PC-9 (cell line): ENCODE data around the gene HSD11B1. TPM values are rescaled to one million over a fixed set of nuclear protein-coding genes. Genes with fewer than 3 reads are reported as not detected.

Experiments used
- BruUV-seq: library from RNA; stranded (reverse); fragments of 400-500 nt; replicated peaks from 2 replicates; lab custom pipeline; 2021; lab: Mats Ljungman, UMichigan
- CTCF ChIA-PET: fragments of 300-600 bp; sonication (Branson Sonifier 250); formaldehyde crosslinking; loops from one replicate; lab custom pipeline; 2022; ENCODE audit warnings: antibody characterized with exemption; lab: Charles Lee
- POLR2A ChIA-PET: fragments of 300-600 bp; sonication (Branson Sonifier 250); formaldehyde crosslinking; loops from one replicate; lab custom pipeline; 2022; ENCODE audit warnings: antibody characterized with exemption; ENCODE audit not compliant: unreplicated experiment; lab: Charles Lee
- DNase-seq, 2 experiments: peaks; one replicate each; pipeline versions ENCODE4 v3.0.0 to v3.0.0-alpha.2; 2015 to 2022; ENCODE audit warnings: mixed read lengths in 1 of 2
- H2AFZ ChIP-seq: fragments of 200-600 bp; sonication (generic); 2 replicates; pipeline ENCODE4 v1.8.1; 2017; ENCODE audit warnings: antibody characterized with exemption
- H3F3A ChIP-seq: fragments of 200-600 bp; sonication (generic); 2 replicates; pipeline ENCODE4 v1.8.1; 2017; ENCODE audit warnings: antibody characterized with exemption, mild to moderate bottlenecking, low read depth; ENCODE audit not compliant: insufficient read depth
- H3K27ac ChIP-seq: fragments of 200-600 bp; sonication (generic); 2 replicates; pipeline ENCODE4 v1.6.1; 2016; ENCODE audit warnings: mixed run types
- H3K27me3 ChIP-seq: fragments of 200-600 bp; sonication (generic); 2 replicates; pipeline ENCODE4 v1.6.1; 2016; ENCODE audit warnings: low read depth, mixed run types; ENCODE audit not compliant: insufficient read depth
- H3K36me3 ChIP-seq: fragments of 200-600 bp; sonication (generic); 2 replicates; pipeline ENCODE4 v1.6.1; 2016; ENCODE audit warnings: low read depth, mixed run types
- H3K4me1 ChIP-seq: fragments of 200-600 bp; sonication (generic); replicated peaks from 2 replicates; pipeline ENCODE4 v1.6.1; 2016; ENCODE audit warnings: mixed run types; ENCODE audit not compliant: insufficient read depth
- H3K4me2 ChIP-seq: fragments of 200-600 bp; sonication (generic); 2 replicates; pipeline ENCODE4 v1.6.1; 2017; ENCODE audit warnings: mixed run types
- H3K4me3 ChIP-seq: fragments of 200-600 bp; sonication (generic); 2 replicates; pipeline ENCODE4 v1.6.1; 2016; ENCODE audit warnings: mixed run types
- H3K79me2 ChIP-seq: fragments of 200-600 bp; sonication (generic); 2 replicates; pipeline ENCODE4 v1.6.1; 2017; ENCODE audit warnings: low read depth, mixed run types
- H3K9me2 ChIP-seq: fragments of 200-600 bp; sonication (generic); 2 replicates; pipeline ENCODE4 v1.8.1; 2017; ENCODE audit warnings: mild to moderate bottlenecking; ENCODE audit not compliant: insufficient read depth
- H3K9me3 ChIP-seq: fragments of 200-600 bp; sonication (generic); 2 replicates; pipeline ENCODE4 v1.8.1; 2016; ENCODE audit warnings: low read depth; ENCODE audit not compliant: insufficient read depth
- H4K20me1 ChIP-seq: fragments of 200-600 bp; sonication (generic); 2 replicates; pipeline ENCODE4 v1.8.1; 2017; ENCODE audit not compliant: insufficient read depth
- EZH2 ChIP-seq: fragments of 200-600 bp; sonication (generic); IDR thresholded peaks from 2 replicates; pipeline ENCODE4 v1.8.0; 2017; ENCODE audit warnings: antibody characterized with exemption, low read depth
- intact Hi-C: fragments of 100-400 bp; cut with micrococcal nuclease; formaldehyde crosslinking; loops from one replicate; pipeline ENCODE4 v1.10.0; 2022; ENCODE audit not compliant: unreplicated experiment
- total RNA-seq: library from RNA; stranded (reverse); gene quantifications from 2 replicates; pipeline ENCODE4 v1.2.3, GENCODE V29; 2021
- TF ChIP-seq, protein P1 (sequence below): fragments of 200-600 bp; sonication (generic); conservative IDR thresholded peaks from 2 replicates; pipeline ENCODE4 v1.6.1; 2017; ENCODE audit warnings: mixed run types, antibody characterized with exemption, mild to moderate bottlenecking, moderate library complexity

HSD11B1 gene
- total RNA-seq, 1 experiment from 2014 or later, result not detected

DNA sequence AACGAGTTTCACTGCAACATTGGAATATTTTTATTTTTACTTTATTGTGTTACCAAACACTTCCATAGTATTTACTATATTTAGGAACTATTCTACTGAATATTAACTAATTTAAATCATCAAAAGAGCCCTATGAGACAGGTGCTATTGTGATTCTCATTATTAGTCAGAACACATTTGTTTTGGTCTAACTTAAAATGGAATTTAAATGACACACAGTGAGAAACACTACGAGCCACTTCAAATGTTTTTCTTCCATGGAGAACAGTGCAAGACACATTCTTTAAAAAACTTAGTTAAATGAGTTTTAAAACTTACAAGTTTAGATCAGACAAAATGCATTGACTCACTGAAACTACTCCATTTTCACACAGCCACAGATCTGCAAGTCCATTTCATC lies 44.6 kb downstream of the HSD11B1 start:
- Histone ChIP-seq H3K27me3 (no peaks in the 10 kb centered on the region), H3K27ac (no peak overlapping the region), H3K4me2 (no peak overlapping the region), H4K20me1 (no peaks in the 10 kb centered on the region), H3K4me1 (no peaks in the 10 kb centered on the region; the same call in 1 of the 2 replicates), H3K36me3 (no peaks in the 10 kb centered on the region), H3K79me2 (no peaks in the 10 kb centered on the region), H3K9me2 (0 out of 2 replicates have a peak, but pooled peaks cover 5% of the 10 kb centered on the region), H3K4me3 (no peak overlapping the region), H3K9me3 (no peaks in the 10 kb centered on the region), H2AFZ (peak overlapping the region; percentile 28; the same call in 1 of the 2 replicates), H3F3A (peaks cover 6% of the 10 kb centered on the region; the same call in 1 of the 2 replicates)
- no TSS peak for BruUV-seq
- DNase-seq, result no peak
- intact Hi-C loops, result loop anchor here (5.0 kb wide), 1 partner anchor 73 kb away; no protein-coding TSS in a partner anchor
- ChIA-PET CTCF (interaction anchor here (0.8 kb wide), 1 partner anchor 82 kb away, joined by 3 read pairs; no protein-coding TSS in a partner anchor), POLR2A (no interaction called here)
- TF ChIP-seq, protein P1, sequence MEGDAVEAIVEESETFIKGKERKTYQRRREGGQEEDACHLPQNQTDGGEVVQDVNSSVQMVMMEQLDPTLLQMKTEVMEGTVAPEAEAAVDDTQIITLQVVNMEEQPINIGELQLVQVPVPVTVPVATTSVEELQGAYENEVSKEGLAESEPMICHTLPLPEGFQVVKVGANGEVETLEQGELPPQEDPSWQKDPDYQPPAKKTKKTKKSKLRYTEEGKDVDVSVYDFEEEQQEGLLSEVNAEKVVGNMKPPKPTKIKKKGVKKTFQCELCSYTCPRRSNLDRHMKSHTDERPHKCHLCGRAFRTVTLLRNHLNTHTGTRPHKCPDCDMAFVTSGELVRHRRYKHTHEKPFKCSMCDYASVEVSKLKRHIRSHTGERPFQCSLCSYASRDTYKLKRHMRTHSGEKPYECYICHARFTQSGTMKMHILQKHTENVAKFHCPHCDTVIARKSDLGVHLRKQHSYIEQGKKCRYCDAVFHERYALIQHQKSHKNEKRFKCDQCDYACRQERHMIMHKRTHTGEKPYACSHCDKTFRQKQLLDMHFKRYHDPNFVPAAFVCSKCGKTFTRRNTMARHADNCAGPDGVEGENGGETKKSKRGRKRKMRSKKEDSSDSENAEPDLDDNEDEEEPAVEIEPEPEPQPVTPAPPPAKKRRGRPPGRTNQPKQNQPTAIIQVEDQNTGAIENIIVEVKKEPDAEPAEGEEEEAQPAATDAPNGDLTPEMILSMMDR, result no peak
- TF ChIP-seq EZH2, result no peak

DNA sequence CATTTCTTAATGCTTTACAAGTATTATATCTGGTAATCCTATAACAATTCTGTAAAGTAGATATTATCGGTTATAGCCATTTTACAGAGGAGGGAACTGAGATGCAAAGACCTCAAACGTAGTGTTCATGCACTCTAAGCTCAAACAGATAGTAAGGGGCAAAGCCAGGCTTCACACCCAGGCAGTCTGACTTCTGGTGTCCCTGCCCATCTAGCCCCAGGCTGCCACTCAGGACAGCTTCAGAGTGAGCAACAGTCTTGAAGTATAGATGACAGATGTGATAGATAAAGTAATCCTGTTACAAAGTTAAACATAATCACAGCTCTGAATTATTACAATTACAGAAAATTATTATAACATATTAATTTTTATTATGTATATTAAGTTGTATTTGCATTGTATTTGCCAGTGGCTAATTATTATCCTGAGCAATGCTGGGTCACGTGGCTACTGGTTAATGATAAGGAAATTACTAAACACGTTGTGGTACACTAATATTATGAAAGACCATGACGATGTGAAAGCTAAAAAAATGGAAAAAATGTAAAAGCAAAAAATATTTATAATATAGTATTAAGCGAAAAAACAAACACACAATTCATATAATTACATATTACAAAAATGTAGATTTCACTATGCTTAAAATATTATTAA lies 45.2 kb downstream of the HSD11B1 start:
- H3K9me2 ChIP-seq, result 0 out of 2 replicates have a peak, but pooled peaks cover 7% of the 10 kb centered on the region
- no peak overlapping the region for H3K4me3 ChIP-seq
- no peaks in the 10 kb centered on the region for H3K36me3 ChIP-seq
- H3K4me1 ChIP-seq, result no peaks in the 10 kb centered on the region; the same call in 1 of the 2 replicates
- peaks cover 6% of the 10 kb centered on the region; the same call in 1 of the 2 replicates for H3F3A ChIP-seq
- H3K9me3 ChIP-seq, result no peaks in the 10 kb centered on the region
- H3K79me2 ChIP-seq, result no peaks in the 10 kb centered on the region
- no peak overlapping the region for H3K4me2 ChIP-seq
- no peak overlapping the region for H3K27ac ChIP-seq
- H4K20me1 ChIP-seq, result no peaks in the 10 kb centered on the region
- peak overlapping the region; percentile 28; the same call in 1 of the 2 replicates for H2AFZ ChIP-seq
- CTCF ChIA-PET, result no interaction called here
- POLR2A ChIA-PET, result no interaction called here
- no peaks in the 10 kb centered on the region for H3K27me3 ChIP-seq
- no peak for DNase-seq
- TF ChIP-seq, protein P1, result no peak
- TF ChIP-seq EZH2, result no peak
- intact Hi-C loops, result loop anchor here (5.0 kb wide), 1 partner anchor 73 kb away; no protein-coding TSS in a partner anchor
- BruUV-seq, result no TSS peak

DNA sequence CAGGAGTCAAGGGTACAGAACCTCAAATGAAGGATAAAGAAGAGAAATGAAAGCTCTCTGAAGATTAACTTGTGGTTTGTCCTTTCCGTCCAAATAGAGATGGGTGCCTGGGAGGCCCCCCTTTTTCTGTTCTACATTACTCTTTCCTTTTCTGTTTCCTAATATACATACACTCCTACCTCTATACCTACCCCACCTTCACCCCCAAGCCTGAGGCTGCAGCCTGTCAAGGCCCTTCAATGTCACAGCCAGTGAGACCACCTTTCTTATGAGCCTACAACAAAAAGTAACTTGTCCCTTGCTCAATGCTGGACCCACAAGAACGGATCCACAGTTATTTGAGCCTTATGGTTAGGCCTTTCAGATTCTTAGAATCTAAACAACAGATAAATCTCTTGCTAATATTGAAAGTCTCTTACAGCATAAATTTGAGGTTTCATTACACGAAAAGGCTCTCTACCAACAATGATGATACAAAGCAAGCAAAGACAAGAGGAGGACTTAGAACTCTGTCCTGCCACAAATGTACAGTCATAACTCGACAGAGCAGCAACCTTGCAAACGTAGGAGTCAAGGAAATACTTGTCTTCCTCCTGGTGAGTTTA lies 47.1 kb downstream of the HSD11B1 start:
- H3K4me1 ChIP-seq, result no peaks in the 10 kb centered on the region; the same call in 1 of the 2 replicates
- no peak for TF ChIP-seq EZH2
- TF ChIP-seq, protein P1, result no peak
- peaks cover 6% of the 10 kb centered on the region; the same call in 1 of the 2 replicates for H3F3A ChIP-seq
- 0 out of 2 replicates have a peak, but pooled peaks cover 7% of the 10 kb centered on the region for H3K9me2 ChIP-seq
- ChIA-PET CTCF (no interaction called here), POLR2A (no interaction called here)
- H3K9me3 ChIP-seq, result no peaks in the 10 kb centered on the region
- no TSS peak for BruUV-seq
- no peaks in the 10 kb centered on the region for H3K27me3 ChIP-seq
- no peaks in the 10 kb centered on the region for H4K20me1 ChIP-seq
- no peak overlapping the region for H3K4me3 ChIP-seq
- no peak overlapping the region for H2AFZ ChIP-seq
- H3K36me3 ChIP-seq, result no peaks in the 10 kb centered on the region
- no peaks in the 10 kb centered on the region for H3K79me2 ChIP-seq
- H3K27ac ChIP-seq, result no peak overlapping the region
- H3K4me2 ChIP-seq, result no peak overlapping the region
- no peak for DNase-seq
- intact Hi-C loops, result no loop called here
